ENCODE data around the gene ATP4A. TPM values are rescaled to one million over a fixed set of nuclear protein-coding genes. Genes with fewer than 3 reads are reported as not detected.

The ATP4A gene
- total RNA-seq, 1 donor from 2014 or later = 0.32 TPM

GRCh38 chr19:35557539-35558399 lies 5.7 kb downstream of the ATP4A start:
- Mint-ChIP-seq H3K4me3 (ENCODE audit: unreplicated experiment) (peak overlapping the region; percentile 91), H3K27ac (ENCODE audit: unreplicated experiment) (peak overlapping the region; percentile 64), H3K27me3 (ENCODE audit: unreplicated experiment) (peaks cover 16% of the 10 kb centered on the region), H3K36me3 (ENCODE audit: unreplicated experiment) (no peaks in the 10 kb centered on the region), H3K4me1 (ENCODE audit: low read depth, unreplicated experiment) (no peaks in the 10 kb centered on the region), H3K9me3 (ENCODE audit: unreplicated experiment) (peaks cover 2% of the 10 kb centered on the region)
- DNase-seq = peak; percentile 94
- no peak for TF ChIP-seq CTCF (IDR thresholded peaks at IDR 0.05; ENCODE audit: partially characterized antibody, unreplicated experiment)

- Mint-ChIP-seq H3K36me3 (ENCODE audit: unreplicated experiment) (no peaks in the 10 kb centered on the region), H3K9me3 (ENCODE audit: unreplicated experiment) (peaks cover 2% of the 10 kb centered on the region), H3K27me3 (ENCODE audit: unreplicated experiment) (peaks cover 16% of the 10 kb centered on the region), H3K4me3 (ENCODE audit: unreplicated experiment) (peak overlapping the region; percentile 82), H3K4me1 (ENCODE audit: low read depth, unreplicated experiment) (no peaks in the 10 kb centered on the region), H3K27ac (ENCODE audit: unreplicated experiment) (peak overlapping the region; percentile 64)
- no peak for TF ChIP-seq CTCF (IDR thresholded peaks at IDR 0.05; ENCODE audit: partially characterized antibody, unreplicated experiment)
- no peak for DNase-seq
These were observed 6.5 kb downstream of the ATP4A start for GRCh38 chr19:35556846-35557538.

GRCh38 chr19:35556025-35556590 lies 7.3 kb downstream of the ATP4A start:
- no peak for TF ChIP-seq CTCF (IDR thresholded peaks at IDR 0.05; ENCODE audit: partially characterized antibody, unreplicated experiment)

GRCh38 chr19:35555301-35556005 lies 8.0 kb downstream of the ATP4A start:
- H3K4me1 Mint-ChIP-seq (ENCODE audit: low read depth, unreplicated experiment) = no peaks in the 10 kb centered on the region
- no peak for DNase-seq
- H3K27me3 Mint-ChIP-seq (ENCODE audit: unreplicated experiment) = peaks cover 14% of the 10 kb centered on the region
- H3K9me3 Mint-ChIP-seq (ENCODE audit: unreplicated experiment) = peaks cover 2% of the 10 kb centered on the region
- TF ChIP-seq CTCF (IDR thresholded peaks at IDR 0.05; ENCODE audit: partially characterized antibody, unreplicated experiment) = no peak
- H3K27ac Mint-ChIP-seq (ENCODE audit: unreplicated experiment) = peak overlapping the region; percentile 79
- H3K36me3 Mint-ChIP-seq (ENCODE audit: unreplicated experiment) = no peaks in the 10 kb centered on the region
- no peak overlapping the region for H3K4me3 Mint-ChIP-seq (ENCODE audit: unreplicated experiment)

More at GRCh38 chr19:35556025-35556590, 7.3 kb downstream of the ATP4A start:
- peak overlapping the region; percentile 79 for H3K27ac Mint-ChIP-seq (ENCODE audit: unreplicated experiment)
- H3K4me3 Mint-ChIP-seq (ENCODE audit: unreplicated experiment) = peak overlapping the region; percentile 7
- DNase-seq = no peak
- no peaks in the 10 kb centered on the region for H3K36me3 Mint-ChIP-seq (ENCODE audit: unreplicated experiment)
- H3K4me1 Mint-ChIP-seq (ENCODE audit: low read depth, unreplicated experiment) = no peaks in the 10 kb centered on the region
- peaks cover 2% of the 10 kb centered on the region for H3K9me3 Mint-ChIP-seq (ENCODE audit: unreplicated experiment)
- H3K27me3 Mint-ChIP-seq (ENCODE audit: unreplicated experiment) = peaks cover 11% of the 10 kb centered on the region

Data from glutamatergic neuron (in vitro differentiated cells).